Endothelial cell of umbilical vein (primary cell): ENCODE measurements around the gene SENP2. TPM values are rescaled to one million over a fixed set of nuclear protein-coding genes. Genes with fewer than 3 reads are reported as not detected.

Experiments
- BruUV-seq: library from RNA; stranded (reverse); fragments of 400-500 nt; replicated peaks from 2 replicates; lab custom pipeline; 2021; lab: Mats Ljungman, UMichigan
- CTCF ChIA-PET: fragments of 300-600, 350-600 bp; sonication (Branson Sonifier 250); formaldehyde crosslinking; loops from one replicate; lab custom pipeline; 2021; ENCODE audit warnings: antibody characterized with exemption, inconsistent platforms; lab: Charles Lee
- POLR2A ChIA-PET: fragments of 300-600, 350-600 bp; sonication (Branson Sonifier 250); formaldehyde crosslinking; loops from one replicate; lab custom pipeline; 2021; ENCODE audit warnings: antibody characterized with exemption, inconsistent platforms; lab: Charles Lee
- DNase-seq: peaks from one replicate; pipeline ENCODE4 v3.0.0-alpha.2; 2011; ENCODE audit warnings: low read depth, low spot score
- FAIRE-seq: peaks from 2 replicates; lab custom pipeline; 2011; peaks lifted over from hg19 to GRCh38; lab: Jason Lieb, UNC
- H2AFZ ChIP-seq: 2 replicates; pipeline ENCODE4 v1.6.0; 2012; ENCODE audit warnings: low read depth, low read length, control low read depth, inconsistent platforms
- H3K27ac ChIP-seq: 2 replicates; pipeline ENCODE4 v1.5.1; 2011; ENCODE audit warnings: low read depth, mild to moderate bottlenecking, control low read depth, low read length, moderate library complexity; ENCODE audit not compliant: insufficient read depth
- H3K27me3 ChIP-seq, 2 experiments: 2 replicates each; pipeline versions ENCODE4 v1.6.0 to v1.6.1; 2011; ENCODE audit warnings: low read length in 2 of 2, mixed read lengths in 1 of 2; ENCODE audit not compliant: control insufficient read depth in 2 of 2, insufficient read depth in 2 of 2
- H3K36me3 ChIP-seq, 2 experiments: 2 replicates in 1 of 2; 3 replicates in 1 of 2; pipeline ENCODE4 v1.5.1; 2011; ENCODE audit warnings: low read length in 2 of 2, mild to moderate bottlenecking in 1 of 2, moderate library complexity in 1 of 2; ENCODE audit not compliant: control insufficient read depth in 2 of 2, insufficient read depth in 2 of 2; ENCODE audit errors: extremely low read depth in 1 of 2
- H3K4me1 ChIP-seq: 3 replicates; pipeline ENCODE4 v1.5.1; 2011; ENCODE audit warnings: mild to moderate bottlenecking, low read length; ENCODE audit not compliant: control insufficient read depth, insufficient read depth; ENCODE audit errors: extremely low read depth
- H3K4me2 ChIP-seq: 2 replicates; pipeline ENCODE4 v1.6.1; 2011; ENCODE audit warnings: low read length, control low read depth, mixed read lengths; ENCODE audit not compliant: insufficient read depth
- H3K4me3 ChIP-seq, 3 experiments: fragments of 200-600 bp in 1 of 3; sonication (generic), shearing (Covaris generic) in 1 of 3; replicated peaks in 1 of 3; 2 replicates each; pipeline ENCODE4 v1.5.1; 2011 to 2016; ENCODE audit warnings: control low read depth in 3 of 3, low read length in 3 of 3, mild to moderate bottlenecking in 2 of 3, inconsistent platforms in 1 of 3, low read depth in 1 of 3, moderate library complexity in 1 of 3; ENCODE audit not compliant: insufficient read depth in 1 of 3
- H3K79me2 ChIP-seq: 2 replicates; pipeline ENCODE4 v1.6.0; 2012; ENCODE audit warnings: low read length, inconsistent platforms; ENCODE audit not compliant: control insufficient read depth, insufficient read depth
- H3K9ac ChIP-seq: replicated peaks from 2 replicates; pipeline ENCODE3; 2011; ENCODE audit warnings: low read length, control low read depth; ENCODE audit not compliant: insufficient read depth; ENCODE audit errors: extremely low read depth
- H3K9me1 ChIP-seq: replicated peaks from 3 replicates; pipeline ENCODE4 v1.6.0; 2011; ENCODE audit warnings: mild to moderate bottlenecking, low read length; ENCODE audit not compliant: control insufficient read depth, insufficient read depth; ENCODE audit errors: extremely low read depth
- H3K9me3 ChIP-seq: replicated peaks from 2 replicates; pipeline ENCODE4 v1.5.1; 2012; ENCODE audit warnings: low read length, inconsistent platforms; ENCODE audit not compliant: control insufficient read depth, insufficient read depth
- H4K20me1 ChIP-seq: replicated peaks from 2 replicates; pipeline ENCODE3; 2011; ENCODE audit warnings: mild to moderate bottlenecking, low read length; ENCODE audit not compliant: control insufficient read depth, insufficient read depth; ENCODE audit errors: extremely low read depth
- EZH2 ChIP-seq: IDR thresholded peaks from 2 replicates; pipeline ENCODE4 v1.6.1; 2012; ENCODE audit warnings: borderline replicate concordance, low read depth, mild to moderate bottlenecking, moderate library complexity, low read length, inconsistent platforms; ENCODE audit not compliant: severe bottlenecking
- FOS ChIP-seq: IDR thresholded peaks from 2 replicates; pipeline ENCODE4 v1.6.1; 2011; ENCODE audit warnings: mild to moderate bottlenecking, low read length, moderate library complexity, borderline replicate concordance; ENCODE audit not compliant: insufficient read depth
- GATA2 ChIP-seq: IDR thresholded peaks from 2 replicates; pipeline ENCODE4 v1.7.0; 2011; ENCODE audit warnings: low read depth, mild to moderate bottlenecking, moderate library complexity, mixed read lengths, low read length; ENCODE audit not compliant: insufficient read length, insufficient read depth
- JUN ChIP-seq: IDR thresholded peaks from 2 replicates; pipeline ENCODE4 v1.6.1; 2011; ENCODE audit warnings: borderline replicate concordance, low read depth; ENCODE audit not compliant: insufficient read length, insufficient read depth
- MYC ChIP-seq: IDR thresholded peaks from one replicate; pipeline ENCODE4 v1.6.1; 2011; ENCODE audit warnings: mild to moderate bottlenecking, low read depth, low read length
- POLR2A ChIP-seq: IDR thresholded peaks from 2 replicates; pipeline ENCODE4 v1.6.1; 2012; ENCODE audit warnings: low read depth, mild to moderate bottlenecking, control low read depth, low read length
- POLR2AphosphoS5 ChIP-seq: IDR thresholded peaks from 2 replicates; pipeline ENCODE4 v1.6.1; 2012; ENCODE audit warnings: low read depth, mild to moderate bottlenecking, control low read depth, low read length, moderate library complexity; ENCODE audit not compliant: insufficient read depth
- dilution Hi-C: fragments of 300-500 bp; cut with MboI; formaldehyde crosslinking; loops from one replicate; pipeline ENCODE4 v1.15.0; 2019; ENCODE audit warnings: low sequenced_read_pairs; ENCODE audit not compliant: extremely low pct_ligation_motif_present
- intact Hi-C: fragments of 100-400 bp; cut with micrococcal nuclease; formaldehyde crosslinking; loops from one replicate; pipeline ENCODE4 v1.10.0; 2022
- polyA plus RNA-seq, 4 experiments: library from polyadenylated mRNA; depleted of rRNA in 3 of 4; stranded (reverse) in 3 of 4; unstranded in 1 of 4; fragments of >200 nt; gene quantifications; 2 replicates each; pipeline versions ENCODE4 v1.2.1 to v1.2.3, GENCODE V29; 2011 to 2012; ENCODE audit warnings: missing spikeins in 1 of 4
- total RNA-seq: library from RNA; stranded (reverse); gene quantifications from 2 replicates; pipeline ENCODE4 v1.2.3, GENCODE V29; 2021
- TF ChIP-seq, protein P1 (sequence below), 2 donors: IDR thresholded peaks; 1 replicate in 1 of 2; 2 replicates in 1 of 2; pipeline ENCODE4 v1.5.1; 2011; ENCODE audit warnings: low read length in 2 of 2, mild to moderate bottlenecking in 2 of 2, moderate library complexity in 2 of 2, control low read depth in 1 of 2, inconsistent platforms in 1 of 2, low read depth in 1 of 2; ENCODE audit not compliant: insufficient read depth in 1 of 2; ENCODE audit errors: extremely low read depth in 1 of 2
- TF ChIP-seq, protein P2 (sequence below): IDR thresholded peaks from 2 replicates; pipeline ENCODE4 v1.6.1; 2011; ENCODE audit not compliant: insufficient read depth, insufficient read length

SENP2 gene
- total and polyA plus RNA-seq, 2 donors (not counting 3 experiments of a cell fraction or from before 2014, with no cell fraction given), result 3.8 to 40.4 TPM

DNA sequence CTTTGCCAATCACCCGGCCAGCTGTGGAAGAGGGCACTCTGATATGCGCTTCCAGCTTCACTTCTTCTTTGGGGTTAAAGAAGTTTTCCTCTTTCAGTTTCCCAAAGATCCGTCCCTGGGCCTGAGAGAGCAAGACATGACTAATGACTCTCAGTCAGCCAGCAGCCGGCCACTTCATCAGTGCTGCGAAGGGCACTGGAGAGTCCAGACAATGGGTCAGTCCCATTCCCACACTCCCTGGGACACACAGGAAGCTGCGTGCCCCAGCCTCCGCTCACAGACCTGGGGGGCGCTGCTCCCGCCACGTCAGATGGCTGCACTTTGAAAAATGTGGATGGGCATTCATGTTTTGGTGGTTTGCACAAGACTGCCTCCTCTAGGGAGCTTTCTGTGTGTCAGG is 63.3 kb downstream of the SENP2 start:
- peaks cover 24 to 46% of the 10 kb centered on the region in 2 experiments for H3K36me3 ChIP-seq
- H4K20me1 ChIP-seq, result no peaks in the 10 kb centered on the region
- H3K4me3 ChIP-seq, result no peak overlapping the region
- no peaks in the 10 kb centered on the region for H3K9me3 ChIP-seq
- no peak for DNase-seq
- H3K4me1 ChIP-seq, result no peaks in the 10 kb centered on the region
- ChIA-PET CTCF (interaction anchor here (3.5 kb wide), 1 partner anchor 11 kb away, joined by 12 read pairs; no protein-coding TSS in a partner anchor), POLR2A (interaction anchor here (0.6 kb wide), 1 partner anchor 256 kb away, joined by 3 read pairs; no protein-coding TSS in a partner anchor)
- H3K9me1 ChIP-seq, result no peaks in the 10 kb centered on the region
- no peak overlapping the region for H3K9ac ChIP-seq
- H3K27me3 ChIP-seq, result no peaks in the 10 kb centered on the region
- TF ChIP-seq JUN, result no peak
- TF ChIP-seq EZH2, result no peak
- TF ChIP-seq, protein P1, sequence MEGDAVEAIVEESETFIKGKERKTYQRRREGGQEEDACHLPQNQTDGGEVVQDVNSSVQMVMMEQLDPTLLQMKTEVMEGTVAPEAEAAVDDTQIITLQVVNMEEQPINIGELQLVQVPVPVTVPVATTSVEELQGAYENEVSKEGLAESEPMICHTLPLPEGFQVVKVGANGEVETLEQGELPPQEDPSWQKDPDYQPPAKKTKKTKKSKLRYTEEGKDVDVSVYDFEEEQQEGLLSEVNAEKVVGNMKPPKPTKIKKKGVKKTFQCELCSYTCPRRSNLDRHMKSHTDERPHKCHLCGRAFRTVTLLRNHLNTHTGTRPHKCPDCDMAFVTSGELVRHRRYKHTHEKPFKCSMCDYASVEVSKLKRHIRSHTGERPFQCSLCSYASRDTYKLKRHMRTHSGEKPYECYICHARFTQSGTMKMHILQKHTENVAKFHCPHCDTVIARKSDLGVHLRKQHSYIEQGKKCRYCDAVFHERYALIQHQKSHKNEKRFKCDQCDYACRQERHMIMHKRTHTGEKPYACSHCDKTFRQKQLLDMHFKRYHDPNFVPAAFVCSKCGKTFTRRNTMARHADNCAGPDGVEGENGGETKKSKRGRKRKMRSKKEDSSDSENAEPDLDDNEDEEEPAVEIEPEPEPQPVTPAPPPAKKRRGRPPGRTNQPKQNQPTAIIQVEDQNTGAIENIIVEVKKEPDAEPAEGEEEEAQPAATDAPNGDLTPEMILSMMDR (IDR thresholded peaks at IDR 0.05; ENCODE audit: extremely low read depth in 1 of 2, insufficient read depth in 1 of 2, low read depth in 1 of 2, low read length in 2 of 2), result no peak
- no peak for TF ChIP-seq GATA2
- no peak for TF ChIP-seq POLR2AphosphoS5
- TF ChIP-seq, protein P2, sequence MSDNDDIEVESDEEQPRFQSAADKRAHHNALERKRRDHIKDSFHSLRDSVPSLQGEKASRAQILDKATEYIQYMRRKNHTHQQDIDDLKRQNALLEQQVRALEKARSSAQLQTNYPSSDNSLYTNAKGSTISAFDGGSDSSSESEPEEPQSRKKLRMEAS, result no peak
- TF ChIP-seq MYC, result no peak
- TF ChIP-seq FOS, result no peak
- no peak for TF ChIP-seq POLR2A
- no peak overlapping the region for H2AFZ ChIP-seq
- H3K4me2 ChIP-seq, result no peak overlapping the region
- FAIRE-seq, result no peak
- no peaks in the 10 kb centered on the region for H3K79me2 ChIP-seq
- intact Hi-C loops, result no loop called here
- no TSS peak for BruUV-seq
- no peak overlapping the region for H3K27ac ChIP-seq
- dilution Hi-C loops, result no loop called here
